Endodermal cell (in vitro differentiated cells): ENCODE measurements around the gene SH3D19. TPM values are rescaled to one million over a fixed set of nuclear protein-coding genes. Genes with fewer than 3 reads are reported as not detected.

Experiments
- DNase-seq: peaks from one replicate; pipeline ENCODE4 v3.0.0-alpha.2; 2017
- H3K27ac ChIP-seq: 2 replicates; pipeline ENCODE4 v1.5.1; 2013; ENCODE audit warnings: mild to moderate bottlenecking, low read depth, low read length, moderate library complexity
- H3K27me3 ChIP-seq: 2 replicates; pipeline ENCODE4 v1.6.1; 2013; ENCODE audit warnings: mild to moderate bottlenecking, low read length, moderate library complexity; ENCODE audit not compliant: insufficient read depth, control insufficient read depth, poor library complexity, severe bottlenecking
- H3K36me3 ChIP-seq: 2 replicates; pipeline ENCODE4 v1.7.0; 2013; ENCODE audit warnings: mild to moderate bottlenecking, low read length, moderate library complexity; ENCODE audit not compliant: control insufficient read depth, insufficient read depth
- H3K4me1 ChIP-seq: one replicate; pipeline ENCODE4 v1.7.0; 2013; ENCODE audit warnings: low read length; ENCODE audit not compliant: control insufficient read depth, insufficient read depth
- H3K4me3 ChIP-seq: 2 replicates; pipeline ENCODE4 v1.5.1; 2013; ENCODE audit warnings: mild to moderate bottlenecking, low read length, moderate library complexity
- H3K9ac ChIP-seq: 2 replicates; pipeline ENCODE4 v1.6.1; 2013; ENCODE audit warnings: mild to moderate bottlenecking, low read length, moderate library complexity; ENCODE audit not compliant: poor library complexity, severe bottlenecking; ENCODE audit errors: extremely low read depth
- H3K9me3 ChIP-seq: 2 replicates; pipeline ENCODE4 v1.6.1; 2013; ENCODE audit warnings: mild to moderate bottlenecking, low read length, moderate library complexity; ENCODE audit not compliant: control insufficient read depth
- H3K27ac Mint-ChIP-seq: 2 replicates; pipeline ENCODE4 v1.8.0; 2020; ENCODE audit warnings: mixed read lengths
- H3K27me3 Mint-ChIP-seq: 2 replicates; pipeline ENCODE4 v1.8.0; 2021; ENCODE audit warnings: mild to moderate bottlenecking, mixed read lengths; ENCODE audit not compliant: insufficient read depth
- H3K36me3 Mint-ChIP-seq: 2 replicates; pipeline ENCODE4 v1.8.0; 2020; ENCODE audit warnings: low read depth, mixed read lengths
- H3K4me1 Mint-ChIP-seq: 2 replicates; pipeline ENCODE4 v1.8.0; 2020; ENCODE audit warnings: mixed read lengths
- H3K4me3 Mint-ChIP-seq: 2 replicates; pipeline ENCODE4 v1.8.0; 2020; ENCODE audit warnings: mild to moderate bottlenecking, moderate library complexity, mixed read lengths
- H3K9me3 Mint-ChIP-seq: 2 replicates; pipeline ENCODE4 v1.8.0; 2020; ENCODE audit warnings: mild to moderate bottlenecking, mixed read lengths
- WGBS, 2 experiments: methylation state at CpG; one replicate each; pipeline versions ENCODE4 v1.1.5 to v1.1.7; 2013; ENCODE audit warnings: missing lambda C conversion rate in 2 of 2, mixed read lengths in 1 of 2; ENCODE audit not compliant: insufficient coverage in 1 of 2, insufficient read length in 1 of 2; 5-methylcytosine and 5-hydroxymethylcytosine counted together
- total RNA-seq, 2 donors: library from RNA; stranded (reverse); fragmentation: NEBNext Ultra II Directional in 1 of 2; extraction: Animal tissue kit (Norgen Biotek cat#: 25700) in 1 of 2; gene quantifications; 2 replicates in 1 of 2; 3 replicates in 1 of 2; pipeline ENCODE4 v1.2.1, GENCODE V29; 2021
- TF ChIP-seq, protein P1 (sequence below): fragments of 200-600 bp; sonication (generic); conservative IDR thresholded peaks from 2 replicates; pipeline ENCODE4 v1.5.0; 2021; ENCODE audit warnings: antibody characterized with exemption, mild to moderate bottlenecking

The SH3D19 gene
- total RNA-seq, 2 donors from 2014 or later = 48.8 to 55.6 TPM

DNA sequence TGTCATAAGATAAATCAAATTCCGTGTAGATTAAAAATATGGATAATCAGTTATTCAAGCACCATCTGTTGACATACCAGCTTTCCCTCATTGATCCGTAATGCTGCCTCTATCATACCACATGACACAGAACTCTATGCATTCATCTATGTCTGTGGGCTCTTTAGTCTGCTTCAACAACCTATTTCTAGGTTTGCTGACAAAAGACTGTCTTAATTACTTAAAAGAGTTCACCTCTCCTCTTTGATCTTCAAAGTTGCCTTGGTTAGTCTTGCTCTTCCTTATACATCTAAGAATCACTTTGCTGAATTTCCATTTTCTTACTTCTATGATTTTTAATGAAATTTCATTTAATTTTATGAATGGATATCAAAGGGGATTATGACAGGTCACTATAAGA lies 105.5 kb downstream of the SH3D19 start:
- H3K4me3 ChIP-seq = no peak overlapping the region
- no peaks in the 10 kb centered on the region for H3K4me1 ChIP-seq
- H3K9me3 Mint-ChIP-seq = peaks cover 7% of the 10 kb centered on the region
- H3K4me1 Mint-ChIP-seq = no peaks in the 10 kb centered on the region
- no peaks in the 10 kb centered on the region for H3K27me3 ChIP-seq
- H3K36me3 Mint-ChIP-seq = peaks cover 22% of the 10 kb centered on the region
- H3K27ac ChIP-seq = no peak overlapping the region
- no peak for DNase-seq
- WGBS, 2 experiments = 94 to 100% methylated on average over 2 of the region's 2 CpGs
- H3K27me3 Mint-ChIP-seq = no peaks in the 10 kb centered on the region
- H3K9me3 ChIP-seq = no peaks in the 10 kb centered on the region
- H3K9ac ChIP-seq = no peak overlapping the region
- no peak overlapping the region for H3K27ac Mint-ChIP-seq
- TF ChIP-seq, protein P1, sequence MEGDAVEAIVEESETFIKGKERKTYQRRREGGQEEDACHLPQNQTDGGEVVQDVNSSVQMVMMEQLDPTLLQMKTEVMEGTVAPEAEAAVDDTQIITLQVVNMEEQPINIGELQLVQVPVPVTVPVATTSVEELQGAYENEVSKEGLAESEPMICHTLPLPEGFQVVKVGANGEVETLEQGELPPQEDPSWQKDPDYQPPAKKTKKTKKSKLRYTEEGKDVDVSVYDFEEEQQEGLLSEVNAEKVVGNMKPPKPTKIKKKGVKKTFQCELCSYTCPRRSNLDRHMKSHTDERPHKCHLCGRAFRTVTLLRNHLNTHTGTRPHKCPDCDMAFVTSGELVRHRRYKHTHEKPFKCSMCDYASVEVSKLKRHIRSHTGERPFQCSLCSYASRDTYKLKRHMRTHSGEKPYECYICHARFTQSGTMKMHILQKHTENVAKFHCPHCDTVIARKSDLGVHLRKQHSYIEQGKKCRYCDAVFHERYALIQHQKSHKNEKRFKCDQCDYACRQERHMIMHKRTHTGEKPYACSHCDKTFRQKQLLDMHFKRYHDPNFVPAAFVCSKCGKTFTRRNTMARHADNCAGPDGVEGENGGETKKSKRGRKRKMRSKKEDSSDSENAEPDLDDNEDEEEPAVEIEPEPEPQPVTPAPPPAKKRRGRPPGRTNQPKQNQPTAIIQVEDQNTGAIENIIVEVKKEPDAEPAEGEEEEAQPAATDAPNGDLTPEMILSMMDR = no peak
- H3K36me3 ChIP-seq = no peaks in the 10 kb centered on the region
- H3K4me3 Mint-ChIP-seq = no peak overlapping the region

DNA sequence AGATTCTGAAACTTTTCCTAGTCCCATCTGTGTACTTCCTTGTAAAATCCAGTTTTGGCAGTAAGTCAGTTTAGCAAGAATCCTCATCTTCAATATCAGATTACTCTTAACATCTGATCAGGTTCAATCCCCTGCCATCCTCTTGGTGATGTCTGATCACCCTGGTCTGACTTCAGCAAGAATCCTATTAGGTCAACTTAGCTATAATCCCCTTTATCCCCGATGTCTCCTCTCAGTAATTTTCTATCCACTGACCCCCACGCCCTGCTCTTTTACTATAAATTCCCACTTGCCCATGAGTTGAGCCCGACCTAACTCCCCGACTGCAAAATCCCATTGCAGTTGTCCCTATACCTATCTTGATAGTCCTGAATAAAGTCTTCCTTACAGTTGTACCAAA lies 106.3 kb downstream of the SH3D19 start:
- Mint-ChIP-seq H3K4me3 (no peak overlapping the region), H3K27ac (no peak overlapping the region), H3K9me3 (peaks cover 8% of the 10 kb centered on the region), H3K36me3 (peaks cover 18% of the 10 kb centered on the region), H3K4me1 (no peaks in the 10 kb centered on the region), H3K27me3 (no peaks in the 10 kb centered on the region)
- no peak overlapping the region for H3K4me3 ChIP-seq
- 89 to 95% methylated on average over 4 of the region's 4 CpGs for WGBS, 2 experiments
- H3K27me3 ChIP-seq = no peaks in the 10 kb centered on the region
- H3K9me3 ChIP-seq = no peaks in the 10 kb centered on the region
- no peaks in the 10 kb centered on the region for H3K4me1 ChIP-seq
- H3K27ac ChIP-seq = no peak overlapping the region
- TF ChIP-seq, protein P1 = no peak
- no peaks in the 10 kb centered on the region for H3K36me3 ChIP-seq
- no peak overlapping the region for H3K9ac ChIP-seq
- no peak for DNase-seq

DNA sequence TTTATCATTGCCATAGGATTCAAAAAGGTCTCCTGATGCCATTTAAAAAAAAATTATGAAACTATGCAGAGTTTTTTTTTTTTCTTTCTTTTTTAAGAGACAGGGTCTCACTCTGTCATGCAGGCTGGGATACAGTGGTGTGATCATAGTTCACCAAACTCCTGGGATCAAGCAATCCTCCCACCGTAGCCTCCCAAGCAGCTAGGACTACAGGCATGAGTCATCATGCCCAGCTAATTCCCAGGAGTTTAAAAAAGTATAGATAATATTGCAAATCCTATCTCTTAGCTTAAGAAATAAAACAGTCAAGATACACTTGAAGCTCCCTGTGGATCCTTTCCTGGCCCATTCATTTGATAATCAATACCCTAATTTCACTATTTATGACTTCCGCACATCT lies 107.1 kb downstream of the SH3D19 start:
- whole genome bisulfite sequencing, 2 experiments = 95% methylated on average over 2 of the region's 2 CpGs; no CpG with 5 or more reads in 1 of the 2 experiments
- DNase-seq = no peak
- Histone ChIP-seq H3K4me1 (no peaks in the 10 kb centered on the region), H3K4me3 (no peak overlapping the region), H3K36me3 (no peaks in the 10 kb centered on the region), H3K27me3 (no peaks in the 10 kb centered on the region), H3K9ac (no peak overlapping the region), H3K27ac (no peak overlapping the region), H3K9me3 (no peaks in the 10 kb centered on the region)
- Mint-ChIP-seq H3K36me3 (peaks cover 15% of the 10 kb centered on the region), H3K4me1 (no peaks in the 10 kb centered on the region), H3K27ac (no peak overlapping the region), H3K9me3 (peaks cover 8% of the 10 kb centered on the region), H3K4me3 (no peak overlapping the region), H3K27me3 (no peaks in the 10 kb centered on the region)
- TF ChIP-seq, protein P1 = no peak
